Endometrium (tissue), 2 donors: Measurements from ENCODE around the gene MTIF3.
A peak's percentile ranks its signal among the peaks of the same experiment; 100 is the strongest.

Experiments used
- FAIRE-seq: peaks from 2 replicates; lab custom pipeline; 2012; peaks lifted over from hg19 to GRCh38; lab: Jason Lieb, UNC
- donor health status: control.
- donor health status: control.

Gene MTIF3

GRCh38 chr13:27449936-27450828 is at the start of gene MTIF3:
MTIF3 (minus strand) TSS chr13:27450564; CDS start chr13:27440448, 10,116 bp downstream.
- FAIRE-seq = peak; percentile 48

- no peak for FAIRE-seq
These were observed 47.3 kb upstream of the MTIF3 start for GRCh38 chr13:27497563-27498230.

GRCh38 chr13:27496536-27497273 is 46.3 kb upstream of the MTIF3 start:
- FAIRE-seq = no peak

- no peak for FAIRE-seq
These were observed 45.6 kb upstream of the MTIF3 start for GRCh38 chr13:27496006-27496405.

- FAIRE-seq = no peak
These were observed 45.2 kb upstream of the MTIF3 start for GRCh38 chr13:27495551-27495950.

GRCh38 chr13:27493981-27494380 is 43.6 kb upstream of the MTIF3 start:
- no peak for FAIRE-seq

GRCh38 chr13:27489456-27489855 is 39.1 kb upstream of the MTIF3 start:
- no peak for FAIRE-seq

GRCh38 chr13:27487776-27488175 is 37.4 kb upstream of the MTIF3 start:
- FAIRE-seq = no peak

GRCh38 chr13:27483421-27483820 is 33.1 kb upstream of the MTIF3 start:
- FAIRE-seq = no peak

GRCh38 chr13:27482983-27483382 is 32.6 kb upstream of the MTIF3 start:
- no peak for FAIRE-seq

- no peak for FAIRE-seq
These were observed 31.4 kb upstream of the MTIF3 start for GRCh38 chr13:27481766-27482165.

- no peak for FAIRE-seq
These were observed 26.8 kb upstream of the MTIF3 start for GRCh38 chr13:27476943-27477703.

- no peak for FAIRE-seq
These were observed 24.4 kb upstream of the MTIF3 start for GRCh38 chr13:27474751-27475268.

GRCh38 chr13:27472941-27473340 is 22.6 kb upstream of the MTIF3 start:
- FAIRE-seq = no peak

- FAIRE-seq = no peak
These were observed 22.1 kb upstream of the MTIF3 start for GRCh38 chr13:27472441-27472840.

- FAIRE-seq = no peak
These were observed 19.9 kb upstream of the MTIF3 start for GRCh38 chr13:27470075-27470820.

GRCh38 chr13:27466513-27466912 is 16.1 kb upstream of the MTIF3 start:
- no peak for FAIRE-seq

GRCh38 chr13:27465611-27466010 is 15.2 kb upstream of the MTIF3 start:
- FAIRE-seq = no peak

GRCh38 chr13:27463500-27463899 is 13.1 kb upstream of the MTIF3 start:
- FAIRE-seq = no peak

GRCh38 chr13:27461940-27462584 is 11.7 kb upstream of the MTIF3 start:
- no peak for FAIRE-seq
